Endothelial cell of umbilical vein (primary cell): ENCODE results near the gene SMC3. TPM values are rescaled to one million over a fixed set of nuclear protein-coding genes. Genes with fewer than 3 reads are reported as not detected.

Source experiments
- BruUV-seq: library from RNA; stranded (reverse); fragments of 400-500 nt; replicated peaks from 2 replicates; lab custom pipeline; 2021; lab: Mats Ljungman, UMichigan
- CTCF ChIA-PET: fragments of 300-600, 350-600 bp; sonication (Branson Sonifier 250); formaldehyde crosslinking; loops from one replicate; lab custom pipeline; 2021; ENCODE audit warnings: antibody characterized with exemption, inconsistent platforms; lab: Charles Lee
- POLR2A ChIA-PET: fragments of 300-600, 350-600 bp; sonication (Branson Sonifier 250); formaldehyde crosslinking; loops from one replicate; lab custom pipeline; 2021; ENCODE audit warnings: antibody characterized with exemption, inconsistent platforms; lab: Charles Lee
- DNase-seq: peaks from one replicate; pipeline ENCODE4 v3.0.0-alpha.2; 2011; ENCODE audit warnings: low read depth, low spot score
- FAIRE-seq: peaks from 2 replicates; lab custom pipeline; 2011; peaks lifted over from hg19 to GRCh38; lab: Jason Lieb, UNC
- H2AFZ ChIP-seq: 2 replicates; pipeline ENCODE4 v1.6.0; 2012; ENCODE audit warnings: low read depth, low read length, control low read depth, inconsistent platforms
- H3K27ac ChIP-seq: 2 replicates; pipeline ENCODE4 v1.5.1; 2011; ENCODE audit warnings: low read depth, mild to moderate bottlenecking, control low read depth, low read length, moderate library complexity; ENCODE audit not compliant: insufficient read depth
- H3K27me3 ChIP-seq, 2 experiments: 2 replicates each; pipeline versions ENCODE4 v1.6.0 to v1.6.1; 2011; ENCODE audit warnings: low read length in 2 of 2, mixed read lengths in 1 of 2; ENCODE audit not compliant: control insufficient read depth in 2 of 2, insufficient read depth in 2 of 2
- H3K36me3 ChIP-seq, 2 experiments: 2 replicates in 1 of 2; 3 replicates in 1 of 2; pipeline ENCODE4 v1.5.1; 2011; ENCODE audit warnings: low read length in 2 of 2, mild to moderate bottlenecking in 1 of 2, moderate library complexity in 1 of 2; ENCODE audit not compliant: control insufficient read depth in 2 of 2, insufficient read depth in 2 of 2; ENCODE audit errors: extremely low read depth in 1 of 2
- H3K4me1 ChIP-seq: 3 replicates; pipeline ENCODE4 v1.5.1; 2011; ENCODE audit warnings: mild to moderate bottlenecking, low read length; ENCODE audit not compliant: control insufficient read depth, insufficient read depth; ENCODE audit errors: extremely low read depth
- H3K4me2 ChIP-seq: 2 replicates; pipeline ENCODE4 v1.6.1; 2011; ENCODE audit warnings: low read length, control low read depth, mixed read lengths; ENCODE audit not compliant: insufficient read depth
- H3K4me3 ChIP-seq, 3 experiments: fragments of 200-600 bp in 1 of 3; sonication (generic), shearing (Covaris generic) in 1 of 3; replicated peaks in 1 of 3; 2 replicates each; pipeline ENCODE4 v1.5.1; 2011 to 2016; ENCODE audit warnings: control low read depth in 3 of 3, low read length in 3 of 3, mild to moderate bottlenecking in 2 of 3, inconsistent platforms in 1 of 3, low read depth in 1 of 3, moderate library complexity in 1 of 3; ENCODE audit not compliant: insufficient read depth in 1 of 3
- H3K79me2 ChIP-seq: 2 replicates; pipeline ENCODE4 v1.6.0; 2012; ENCODE audit warnings: low read length, inconsistent platforms; ENCODE audit not compliant: control insufficient read depth, insufficient read depth
- H3K9ac ChIP-seq: replicated peaks from 2 replicates; pipeline ENCODE3; 2011; ENCODE audit warnings: low read length, control low read depth; ENCODE audit not compliant: insufficient read depth; ENCODE audit errors: extremely low read depth
- H3K9me1 ChIP-seq: replicated peaks from 3 replicates; pipeline ENCODE4 v1.6.0; 2011; ENCODE audit warnings: mild to moderate bottlenecking, low read length; ENCODE audit not compliant: control insufficient read depth, insufficient read depth; ENCODE audit errors: extremely low read depth
- H3K9me3 ChIP-seq: replicated peaks from 2 replicates; pipeline ENCODE4 v1.5.1; 2012; ENCODE audit warnings: low read length, inconsistent platforms; ENCODE audit not compliant: control insufficient read depth, insufficient read depth
- H4K20me1 ChIP-seq: replicated peaks from 2 replicates; pipeline ENCODE3; 2011; ENCODE audit warnings: mild to moderate bottlenecking, low read length; ENCODE audit not compliant: control insufficient read depth, insufficient read depth; ENCODE audit errors: extremely low read depth
- GATA2 ChIP-seq: IDR thresholded peaks from 2 replicates; pipeline ENCODE4 v1.7.0; 2011; ENCODE audit warnings: low read depth, mild to moderate bottlenecking, moderate library complexity, mixed read lengths, low read length; ENCODE audit not compliant: insufficient read length, insufficient read depth
- JUN ChIP-seq: IDR thresholded peaks from 2 replicates; pipeline ENCODE4 v1.6.1; 2011; ENCODE audit warnings: borderline replicate concordance, low read depth; ENCODE audit not compliant: insufficient read length, insufficient read depth
- MYC ChIP-seq: IDR thresholded peaks from one replicate; pipeline ENCODE4 v1.6.1; 2011; ENCODE audit warnings: mild to moderate bottlenecking, low read depth, low read length
- POLR2A ChIP-seq: IDR thresholded peaks from 2 replicates; pipeline ENCODE4 v1.6.1; 2012; ENCODE audit warnings: low read depth, mild to moderate bottlenecking, control low read depth, low read length
- dilution Hi-C: fragments of 300-500 bp; cut with MboI; formaldehyde crosslinking; loops from one replicate; pipeline ENCODE4 v1.15.0; 2019; ENCODE audit warnings: low sequenced_read_pairs; ENCODE audit not compliant: extremely low pct_ligation_motif_present
- intact Hi-C: fragments of 100-400 bp; cut with micrococcal nuclease; formaldehyde crosslinking; loops from one replicate; pipeline ENCODE4 v1.10.0; 2022
- polyA plus RNA-seq, 4 experiments: library from polyadenylated mRNA; depleted of rRNA in 3 of 4; stranded (reverse) in 3 of 4; unstranded in 1 of 4; fragments of >200 nt; gene quantifications; 2 replicates each; pipeline versions ENCODE4 v1.2.1 to v1.2.3, GENCODE V29; 2011 to 2012; ENCODE audit warnings: missing spikeins in 1 of 4
- total RNA-seq: library from RNA; stranded (reverse); gene quantifications from 2 replicates; pipeline ENCODE4 v1.2.3, GENCODE V29; 2021
- TF ChIP-seq, protein P1 (sequence below), 2 donors: IDR thresholded peaks; 1 replicate in 1 of 2; 2 replicates in 1 of 2; pipeline ENCODE4 v1.5.1; 2011; ENCODE audit warnings: low read length in 2 of 2, mild to moderate bottlenecking in 2 of 2, moderate library complexity in 2 of 2, control low read depth in 1 of 2, inconsistent platforms in 1 of 2, low read depth in 1 of 2; ENCODE audit not compliant: insufficient read depth in 1 of 2; ENCODE audit errors: extremely low read depth in 1 of 2

Gene SMC3
- total and polyA plus RNA-seq, 2 donors (not counting 3 experiments of a cell fraction or from before 2014, with no cell fraction given) = 5.5 to 44.2 TPM

DNA sequence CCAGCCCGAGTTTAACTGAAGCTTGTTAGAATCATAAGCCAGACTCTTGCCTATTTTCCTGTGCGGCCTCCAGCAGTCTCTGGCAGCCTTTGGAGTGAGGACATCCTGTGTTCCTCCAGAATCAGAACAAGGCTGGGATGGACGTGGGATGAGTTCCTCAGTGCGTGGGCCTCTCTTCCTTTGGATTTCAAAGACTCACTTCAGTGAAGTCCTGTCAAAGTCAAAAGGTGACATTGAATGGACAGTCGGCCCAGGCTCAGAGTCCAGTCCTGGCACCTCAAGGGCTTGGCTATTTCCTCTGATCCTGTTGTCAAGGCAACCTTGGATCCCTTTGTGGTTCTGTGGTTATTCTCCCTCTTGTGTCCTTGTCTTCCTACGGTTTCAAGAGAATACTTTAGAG is 21.4 kb upstream of the SMC3 start:
- Histone ChIP-seq H3K36me3 (no peaks in the 10 kb centered on the region), H4K20me1 (no peaks in the 10 kb centered on the region), H3K27me3 (peaks cover 0 to 4% of the 10 kb centered on the region in 2 experiments), H3K27ac (no peak overlapping the region), H3K79me2 (no peaks in the 10 kb centered on the region), H3K9me1 (no peaks in the 10 kb centered on the region), H3K9ac (no peak overlapping the region), H3K4me1 (peaks cover 13% of the 10 kb centered on the region), H2AFZ (no peak overlapping the region), H3K4me2 (no peak overlapping the region), H3K4me3 (no peak overlapping the region), H3K9me3 (no peaks in the 10 kb centered on the region)
- dilution Hi-C loops = no loop called here
- BruUV-seq = no TSS peak
- FAIRE-seq = no peak
- CTCF ChIA-PET = interaction anchor here (0.7 to 5.2 kb wide), 26 partner anchors 9 to 257 kb away, joined by 3 to 95 read pairs (median 6); partner anchors contain the start of gene SMNDC1
- intact Hi-C loops = no loop called here
- TF ChIP-seq MYC = no peak
- no peak for TF ChIP-seq JUN
- TF ChIP-seq, protein P1, sequence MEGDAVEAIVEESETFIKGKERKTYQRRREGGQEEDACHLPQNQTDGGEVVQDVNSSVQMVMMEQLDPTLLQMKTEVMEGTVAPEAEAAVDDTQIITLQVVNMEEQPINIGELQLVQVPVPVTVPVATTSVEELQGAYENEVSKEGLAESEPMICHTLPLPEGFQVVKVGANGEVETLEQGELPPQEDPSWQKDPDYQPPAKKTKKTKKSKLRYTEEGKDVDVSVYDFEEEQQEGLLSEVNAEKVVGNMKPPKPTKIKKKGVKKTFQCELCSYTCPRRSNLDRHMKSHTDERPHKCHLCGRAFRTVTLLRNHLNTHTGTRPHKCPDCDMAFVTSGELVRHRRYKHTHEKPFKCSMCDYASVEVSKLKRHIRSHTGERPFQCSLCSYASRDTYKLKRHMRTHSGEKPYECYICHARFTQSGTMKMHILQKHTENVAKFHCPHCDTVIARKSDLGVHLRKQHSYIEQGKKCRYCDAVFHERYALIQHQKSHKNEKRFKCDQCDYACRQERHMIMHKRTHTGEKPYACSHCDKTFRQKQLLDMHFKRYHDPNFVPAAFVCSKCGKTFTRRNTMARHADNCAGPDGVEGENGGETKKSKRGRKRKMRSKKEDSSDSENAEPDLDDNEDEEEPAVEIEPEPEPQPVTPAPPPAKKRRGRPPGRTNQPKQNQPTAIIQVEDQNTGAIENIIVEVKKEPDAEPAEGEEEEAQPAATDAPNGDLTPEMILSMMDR (IDR thresholded peaks at IDR 0.05; ENCODE audit: extremely low read depth in 1 of 2, insufficient read depth in 1 of 2, low read depth in 1 of 2, low read length in 2 of 2) = no peak
- no peak for TF ChIP-seq GATA2
- TF ChIP-seq POLR2A = no peak
- POLR2A ChIA-PET = interaction anchor here (1.2 to 1.3 kb wide), 2 partner anchors 47 to 241 kb away, joined by 3 read pairs; partner anchors contain the start of gene SMNDC1
- DNase-seq = no peak
